HTR-8/SVneo (cell line): Measurements from ENCODE around the gene TMUB1.
"Not testable (repeated sequence)": the region's sequence is repeated elsewhere in the genome, so short reads cannot be mapped to it uniquely, and the experiment has no call there.

ENCODE experiments used
- DNase-seq: peaks from one replicate; pipeline ENCODE4 v3.0.0; 2011; ENCODE audit warnings: low spot score, mixed read lengths; ENCODE audit not compliant: insufficient read length
- FAIRE-seq: peaks from 2 replicates; lab custom pipeline; 2011; peaks lifted over from hg19 to GRCh38; lab: Jason Lieb, UNC

TMUB1 gene

DNA sequence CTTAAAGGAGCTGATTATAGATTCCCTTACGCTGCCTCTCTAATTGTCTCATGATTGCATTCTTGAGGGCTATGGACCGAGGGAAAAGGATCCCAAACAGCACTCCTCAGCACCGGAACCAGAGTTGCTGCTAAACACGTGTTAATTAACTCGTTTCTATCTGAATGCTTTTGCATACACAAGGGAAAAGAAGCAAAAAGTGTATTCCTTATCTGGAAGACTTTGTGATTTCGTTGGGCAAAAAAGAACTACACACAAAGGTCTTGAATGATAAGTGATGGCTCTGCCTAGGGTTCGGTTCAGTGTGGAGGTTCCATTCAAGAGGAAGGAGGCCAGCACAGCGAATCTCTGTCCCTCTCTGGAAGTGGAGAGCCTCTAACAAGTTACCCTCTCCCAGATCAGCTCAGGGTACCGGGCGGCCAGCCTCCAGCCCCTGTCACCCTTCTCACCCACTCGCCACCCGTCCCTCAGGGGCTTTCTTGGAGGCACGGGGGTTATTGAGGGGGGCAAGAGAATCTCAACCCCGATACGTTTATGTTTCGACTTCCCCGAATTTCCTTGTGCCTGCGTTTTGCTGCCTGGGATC lies 24.4 kb downstream of the TMUB1 start:
- no peak for DNase-seq
- no peak for FAIRE-seq

DNA sequence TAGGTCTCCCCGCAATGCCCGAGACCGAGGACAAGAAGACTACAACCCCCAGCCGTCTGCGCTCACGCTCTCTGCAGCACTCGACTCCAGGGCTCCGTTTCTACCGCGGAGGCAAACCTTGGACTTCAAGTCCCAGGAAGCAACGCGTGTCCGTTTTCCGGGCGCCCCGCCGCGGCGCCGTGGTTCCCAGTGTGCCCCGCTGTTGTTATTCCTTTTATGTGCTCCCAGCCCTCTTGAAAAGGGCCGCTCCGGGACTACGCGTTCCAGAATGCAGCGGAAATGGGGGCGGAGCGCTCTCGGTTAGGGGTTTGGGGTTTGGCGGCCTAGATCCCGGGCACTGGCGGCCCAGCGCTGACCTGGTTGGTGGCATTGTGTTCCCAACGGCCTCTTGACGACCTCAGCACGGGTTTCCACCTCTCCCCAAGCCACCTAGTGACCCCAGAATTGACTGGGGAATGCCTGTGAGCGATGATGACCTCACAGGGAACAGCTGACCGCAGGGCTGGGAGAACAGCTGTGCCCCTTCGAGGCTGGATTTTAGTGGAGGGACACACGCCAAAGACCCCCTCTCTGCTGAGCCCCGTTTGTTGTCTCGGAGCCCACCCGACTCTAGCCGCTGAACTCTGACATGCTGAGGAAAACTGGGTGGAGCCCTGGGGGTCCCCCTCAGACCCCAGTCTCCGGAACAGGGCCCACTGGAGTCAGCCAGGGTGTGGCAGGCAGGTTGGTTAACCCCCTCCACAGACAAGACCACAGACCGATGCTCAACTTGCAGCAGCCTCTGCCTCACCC lies 25.1 kb downstream of the TMUB1 start:
- peak; percentile 98 for DNase-seq

DNA sequence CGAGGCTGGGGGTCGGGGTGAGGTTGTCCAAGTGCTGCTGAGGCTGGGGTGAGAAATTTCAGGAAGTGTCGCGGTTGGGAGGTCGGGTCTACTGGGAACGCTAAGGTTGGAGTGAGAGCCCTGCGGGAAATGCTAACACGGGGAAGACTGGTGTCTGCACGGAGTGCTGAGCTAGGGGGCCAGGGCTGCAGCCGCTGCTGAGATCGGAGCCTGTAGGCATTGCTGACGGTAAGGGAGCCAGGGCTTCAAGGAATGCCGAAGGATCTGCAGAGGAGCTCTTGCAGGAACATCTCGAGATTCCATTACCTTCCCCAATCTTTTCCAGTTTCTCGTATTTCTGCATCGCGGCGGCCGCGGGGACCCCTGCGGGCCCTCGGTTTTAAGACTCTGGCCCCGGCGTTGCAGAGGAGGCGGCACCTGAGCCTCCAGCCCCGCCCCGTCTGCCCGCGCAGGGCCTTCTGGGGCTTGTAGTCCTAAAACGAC lies 25.7 kb downstream of the TMUB1 start, which contains the start of gene CDK5:
Gene CDK5, minus strand, starts transcription at position 392 of the 483 bp plus-strand sequence. Its CDS starts 49 bp downstream, at position 343.
- DNase-seq = no peak
- no peak for FAIRE-seq

More for the DNA sequence above, 25.1 kb downstream of the TMUB1 start:
- peak; percentile 4 for FAIRE-seq

GRCh38 chr7:151056666-151057505 lies 26.4 kb downstream of the TMUB1 start:
- FAIRE-seq (no peak), DNase-seq (no peak)

DNA sequence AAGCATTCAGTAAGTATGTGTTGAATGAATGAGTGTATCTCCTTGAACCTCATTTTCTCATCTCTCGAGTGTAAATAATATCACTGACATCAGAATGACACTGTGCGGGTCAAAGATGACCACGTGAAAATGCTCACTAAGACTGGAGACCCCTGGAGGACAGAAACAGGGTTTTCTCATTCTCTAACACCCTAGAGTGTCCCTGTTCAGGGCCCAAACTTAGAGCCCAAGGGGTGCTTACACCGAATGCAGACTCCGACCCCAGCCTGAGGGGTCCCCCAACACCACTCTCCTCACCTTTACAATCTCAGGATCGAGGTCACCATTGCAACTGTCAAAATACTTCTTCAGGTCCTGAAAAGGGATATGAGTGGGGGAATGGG lies 27.0 kb downstream of the TMUB1 start:
- no peak for DNase-seq
- FAIRE-seq = no peak

GRCh38 chr7:151053751-151054150 lies 29.5 kb downstream of the TMUB1 start:
- FAIRE-seq (no peak), DNase-seq (no peak)

GRCh38 chr7:151053096-151053495 lies 30.2 kb downstream of the TMUB1 start:
- DNase-seq (no peak), FAIRE-seq (no peak)

DNA sequence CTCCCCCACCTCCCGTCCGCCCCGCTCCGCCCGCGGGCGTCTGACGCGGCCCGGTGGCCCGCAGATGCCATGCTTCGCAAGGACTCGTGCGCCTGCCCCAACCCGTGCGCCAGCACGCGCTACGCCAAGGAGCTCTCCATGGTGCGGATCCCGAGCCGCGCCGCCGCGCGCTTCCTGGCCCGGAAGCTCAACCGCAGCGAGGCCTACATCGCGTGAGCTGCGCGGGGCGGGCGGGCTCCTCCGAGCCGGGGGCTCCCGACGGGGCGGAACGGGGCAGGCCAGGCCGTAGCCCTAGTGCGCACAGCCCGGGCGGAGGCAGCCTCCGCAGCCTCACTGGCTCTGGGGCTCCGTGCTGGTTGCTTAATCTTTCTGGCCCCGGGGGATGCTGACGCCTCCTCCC lies 32.2 kb downstream of the TMUB1 start:
- FAIRE-seq (no peak), DNase-seq (no peak)

- no peak for FAIRE-seq
- no peak for DNase-seq
Observed at GRCh38 chr7:151048911-151049463, 34.3 kb downstream of the TMUB1 start.

DNA sequence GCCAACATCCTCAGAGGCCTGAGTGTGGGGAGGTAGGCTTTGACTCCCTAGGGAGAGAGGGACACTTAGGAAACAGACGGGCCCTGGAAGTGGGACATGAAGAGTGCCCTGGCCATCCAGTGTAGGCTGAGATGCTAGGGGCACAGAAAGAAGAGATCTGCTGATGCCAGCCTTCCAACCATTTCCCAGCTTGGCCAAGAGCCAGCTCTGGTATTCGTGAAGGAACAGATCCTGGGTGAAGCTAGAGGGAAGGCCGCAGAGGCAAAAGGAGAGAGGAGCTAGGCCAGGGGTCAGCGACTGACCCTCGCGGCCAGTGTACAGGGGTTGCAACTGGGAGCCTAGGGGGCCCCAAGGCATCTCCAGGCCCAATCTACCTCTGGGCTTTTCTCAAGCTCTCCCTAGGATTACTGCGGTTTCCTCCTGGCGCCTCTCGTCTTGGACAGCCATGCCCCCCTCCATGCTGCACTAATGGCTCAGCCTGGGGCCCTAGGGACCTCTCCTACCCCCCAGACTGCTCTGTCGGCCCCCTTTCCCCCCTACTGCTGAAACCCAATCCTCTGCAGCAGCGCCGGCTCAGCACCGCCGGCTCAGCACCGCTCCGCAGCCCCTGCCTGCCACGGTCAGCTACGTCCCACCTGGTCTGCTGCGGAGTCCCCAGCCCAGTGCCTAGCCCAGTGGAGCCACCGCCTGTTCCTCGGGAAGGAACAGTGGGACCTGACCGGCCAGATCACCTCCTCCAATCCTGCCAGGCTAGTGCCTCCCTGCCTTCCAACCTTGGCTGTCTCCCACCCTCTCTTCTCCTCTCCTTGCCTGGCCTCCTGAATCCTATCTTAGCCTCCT lies 35.1 kb downstream of the TMUB1 start, which contains the start of gene ASIC3:
Gene ASIC3, plus strand, starts transcription at position 556 of the 840 bp plus-strand sequence. CDS start 355 bp downstream, outside the sequence.
- FAIRE-seq = no peak
- DNase-seq = no peak

DNA sequence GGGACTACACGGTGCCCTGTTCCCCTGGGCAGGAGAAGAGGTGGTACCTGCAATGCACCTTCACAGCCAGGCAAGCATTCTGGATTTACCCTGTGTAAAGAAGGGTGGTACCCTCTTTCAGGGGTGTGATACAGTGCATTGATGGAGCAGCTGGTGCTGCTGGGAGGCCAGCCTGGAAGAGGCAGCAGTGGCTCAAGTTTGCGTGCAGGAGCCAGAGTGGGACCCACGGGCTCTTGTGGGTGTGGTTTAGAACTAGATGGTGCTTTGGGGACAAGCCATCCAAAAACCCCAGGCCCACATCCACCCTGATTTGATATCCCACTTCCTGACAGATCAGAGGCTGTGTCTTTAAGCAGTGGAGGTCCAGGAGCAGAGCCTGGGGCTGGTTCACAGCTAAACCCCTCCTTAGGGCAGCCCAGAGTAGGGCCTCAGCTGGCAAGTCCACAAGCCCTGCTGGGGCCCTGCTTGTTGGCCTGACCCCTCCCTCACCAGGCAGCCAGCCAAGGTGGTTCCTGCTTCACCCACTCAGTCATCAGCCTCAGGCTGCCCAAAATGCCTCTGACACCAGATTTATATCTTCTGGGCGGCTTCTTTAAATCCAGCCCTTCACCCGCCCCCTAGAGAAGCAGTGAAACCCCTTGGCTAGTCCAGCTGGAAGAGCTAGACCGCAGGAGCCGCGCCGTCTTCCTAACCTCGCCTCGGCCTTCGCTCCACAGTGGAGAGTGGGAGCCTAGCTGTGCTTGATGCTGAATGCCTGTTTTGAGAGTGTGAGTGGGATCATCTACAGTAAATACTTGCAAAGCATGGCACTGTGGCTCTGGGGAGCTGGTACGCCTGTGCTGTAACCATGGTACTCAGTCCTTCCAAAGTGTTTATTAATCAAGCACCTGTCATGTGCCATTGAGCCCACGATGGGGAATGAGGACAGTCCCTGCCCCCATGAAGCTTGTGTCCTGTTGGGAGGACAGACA lies 36.4 kb downstream of the TMUB1 start:
- peak; percentile 58 for DNase-seq
- no peak for FAIRE-seq

DNA sequence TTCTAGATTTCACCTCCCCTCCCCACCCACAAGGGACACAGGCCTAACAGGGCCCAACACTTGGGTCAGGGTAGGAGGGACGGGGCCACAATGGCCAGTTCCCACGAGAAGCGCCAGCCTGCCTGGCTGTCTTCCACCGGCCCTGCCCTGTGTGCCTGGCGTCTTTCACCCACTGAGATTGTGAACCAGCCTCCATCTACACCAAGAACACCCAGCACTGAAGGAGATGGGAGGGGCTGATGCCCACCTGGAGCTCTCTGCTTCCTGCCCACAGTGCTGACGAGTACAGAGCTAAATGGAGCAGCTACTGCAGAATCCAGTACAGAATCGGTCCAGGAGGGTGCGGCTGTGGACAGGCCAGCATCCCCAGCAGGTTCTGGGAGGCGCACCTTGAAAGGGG lies 37.3 kb downstream of the TMUB1 start:
- DNase-seq = no peak
- FAIRE-seq = no peak

GRCh38 chr7:151045262-151045661 lies 38.0 kb downstream of the TMUB1 start:
- FAIRE-seq (no peak), DNase-seq (no peak)

- FAIRE-seq (no peak), DNase-seq (no peak)
Observed at GRCh38 chr7:151043959-151044358, 39.3 kb downstream of the TMUB1 start.

DNA sequence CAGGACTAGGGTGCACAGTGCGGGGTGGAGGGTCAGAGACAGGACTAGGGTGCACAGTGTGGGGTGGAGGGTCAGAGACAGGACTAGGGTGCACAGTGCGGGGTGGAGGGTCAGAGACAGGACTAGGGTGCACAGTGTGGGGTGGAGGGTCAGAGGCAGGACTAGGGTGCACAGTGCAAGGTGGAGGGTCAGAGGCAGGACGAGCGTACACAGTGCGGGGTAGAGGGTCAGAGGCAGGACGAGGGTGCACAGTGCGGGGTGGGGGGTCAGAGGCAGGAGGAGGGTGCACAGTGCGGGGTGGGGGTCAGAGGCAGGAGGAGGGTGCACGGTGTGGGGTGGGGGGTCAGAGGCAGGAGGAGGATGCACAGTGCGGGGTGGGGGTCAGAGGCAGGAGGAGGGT lies 39.8 kb downstream of the TMUB1 start:
- not testable (repeated sequence) for FAIRE-seq, DNase-seq

DNA sequence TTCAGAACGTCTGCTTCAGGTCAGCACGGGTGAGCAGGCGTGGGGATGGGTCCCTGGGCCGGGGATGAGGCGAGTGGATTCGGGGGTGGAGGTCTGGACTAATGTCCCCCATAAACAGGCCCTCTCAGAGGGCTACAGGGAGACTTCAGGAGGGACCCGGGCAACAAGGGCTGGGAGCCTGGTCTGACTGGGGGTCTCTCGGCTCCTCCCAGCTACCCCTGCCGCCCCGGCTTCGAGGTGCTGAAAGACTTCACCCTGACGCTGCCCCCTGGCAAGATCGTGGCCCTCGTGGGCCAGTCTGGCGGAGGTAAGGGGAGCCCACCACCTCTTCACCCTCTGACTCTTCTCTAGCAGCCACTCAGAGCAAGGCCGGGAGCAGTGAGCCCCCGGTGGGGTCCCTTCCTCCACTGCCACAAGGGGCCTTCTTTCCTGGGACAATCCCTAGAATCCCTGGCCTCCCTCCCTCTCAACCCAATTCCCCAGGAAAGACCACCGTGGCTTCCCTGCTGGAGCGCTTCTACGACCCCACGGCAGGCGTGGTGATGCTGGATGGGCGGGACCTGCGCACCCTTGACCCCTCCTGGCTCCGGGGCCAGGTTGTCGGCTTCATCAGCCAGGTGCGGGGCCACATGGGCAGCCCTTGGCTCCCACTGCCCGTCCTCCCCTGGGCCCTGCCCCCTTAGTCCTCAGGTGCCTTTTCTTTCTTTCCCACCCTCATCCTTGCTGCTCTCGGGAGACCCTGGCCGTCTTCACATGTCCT lies 42.5 kb downstream of the TMUB1 start:
- no peak for FAIRE-seq
- no peak for DNase-seq

DNA sequence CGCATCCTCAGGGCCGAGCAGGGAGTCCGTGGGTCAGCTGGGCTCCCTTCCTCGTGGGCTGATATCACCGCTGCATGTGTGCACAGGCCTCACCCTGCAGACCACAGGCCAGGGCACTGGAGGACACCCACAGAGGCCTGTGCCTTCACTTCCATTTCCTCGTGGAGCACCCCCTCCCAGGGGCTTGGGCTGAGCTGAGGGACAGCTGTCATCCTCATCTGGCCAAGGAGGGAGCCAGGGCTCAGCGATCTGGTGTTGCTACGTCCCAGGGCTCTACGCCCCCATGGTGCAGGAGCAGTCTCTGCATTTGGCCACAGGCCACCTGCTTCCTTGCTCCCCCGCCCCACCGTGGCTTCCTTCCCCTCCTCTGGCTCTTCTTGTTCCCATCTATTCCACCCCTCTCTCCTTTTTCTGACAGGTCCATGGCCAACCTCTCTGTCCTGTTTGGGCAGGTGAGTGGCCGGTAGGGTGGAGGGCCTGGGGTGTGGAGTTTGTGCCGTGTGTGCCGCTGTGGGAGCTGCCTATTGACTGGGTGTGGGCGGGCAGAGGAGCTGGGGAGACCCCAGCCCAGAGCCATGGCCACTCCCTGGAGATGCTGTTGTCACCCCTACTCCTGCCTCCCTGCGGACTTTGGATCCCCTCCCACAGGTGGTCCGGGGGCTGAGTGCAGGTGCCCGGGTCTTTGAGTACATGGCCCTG lies 43.3 kb downstream of the TMUB1 start:
- no peak for DNase-seq

More for the DNA sequence above, 43.3 kb downstream of the TMUB1 start:
- no peak for FAIRE-seq
